Measurements from ENCODE around the gene KIF5A. TPM values are rescaled to one million over a fixed set of nuclear protein-coding genes. Genes with fewer than 3 reads are reported as not detected.

The KIF5A gene
- total and polyA plus RNA-seq, 2 of the 13 experiments (the other 11 are each of a cell fraction or from before 2014, with no cell fraction given): 1.6 to 11.9 TPM

DNA sequence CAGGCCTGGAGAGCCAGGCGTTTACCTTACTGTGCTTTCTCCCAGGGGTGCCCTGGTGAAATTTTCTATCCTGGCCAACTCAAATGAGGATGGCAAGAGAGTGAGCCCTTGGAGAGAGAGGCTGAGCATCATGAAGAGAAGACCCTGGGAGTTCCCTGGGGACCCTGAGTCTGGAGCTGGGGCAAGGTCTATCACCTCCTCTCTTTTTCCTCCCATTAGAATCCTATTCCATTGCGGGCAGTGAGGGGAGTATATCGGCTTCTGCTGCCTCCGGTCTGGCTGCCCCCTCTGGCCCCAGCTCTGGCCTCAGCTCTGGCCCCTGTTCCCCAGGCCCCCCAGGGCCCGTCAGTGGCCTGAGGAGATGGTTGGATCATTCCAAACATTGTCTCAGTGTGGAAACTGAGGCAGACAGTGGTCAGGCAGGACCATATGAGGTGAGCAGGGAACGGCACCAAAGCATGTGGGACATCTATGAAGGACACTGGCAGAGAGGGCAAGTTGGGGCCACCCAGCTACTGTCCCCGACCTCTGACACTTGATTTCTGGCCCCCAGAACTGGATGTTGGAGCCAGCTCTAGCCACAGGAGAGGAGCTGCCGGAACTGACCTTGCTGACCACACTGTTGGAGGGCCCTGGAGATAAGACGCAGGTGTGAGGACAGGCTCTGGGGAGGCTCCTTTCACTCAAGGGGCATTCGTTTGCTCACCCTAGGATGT lies 63.0 kb downstream of the KIF5A start:
- Histone ChIP-seq H3K79me2 (ENCODE audit: insufficient read depth, low read length) (no peaks in the 10 kb centered on the region), H3K9me3 (ENCODE audit: low read length) (no peaks in the 10 kb centered on the region), H3K36me3 (replicated peaks in 1 of 2; ENCODE audit: control insufficient read depth in 1 of 2, insufficient read depth in 2 of 2, low read length in 2 of 2) (no peaks in the 10 kb centered on the region), H3K4me3 (replicated peaks in 1 of 3; ENCODE audit: insufficient read depth in 1 of 3, low read depth in 2 of 3, low read length in 3 of 3) (no peak overlapping the region), H3K27me3 (ENCODE audit: control insufficient read depth in 1 of 2, insufficient read depth in 2 of 2, low read length in 2 of 2) (peaks cover 0 to 19% of the 10 kb centered on the region in 2 experiments; a peak in 2 of 5 replicates), H3K4me2 (ENCODE audit: low read depth, low read length) (no peak overlapping the region), H4K20me1 (ENCODE audit: insufficient read depth, low read length) (no peaks in the 10 kb centered on the region), H3K4me1 (ENCODE audit: insufficient read depth, low read length) (peaks cover 32% of the 10 kb centered on the region), H3K9ac (ENCODE audit: insufficient read depth, low read depth, low read length) (no peak overlapping the region), H2AFZ (ENCODE audit: low read length) (no peak overlapping the region), H3K27ac (ENCODE audit: extremely low read length, insufficient read depth, low read length) (no peak overlapping the region)
- TF ChIP-seq ZIK1 (CRISPR knock-in tag; IDR thresholded peaks at IDR 0.05; ENCODE audit: borderline replicate concordance, low read depth): no peak
- TF ChIP-seq, protein P1, sequence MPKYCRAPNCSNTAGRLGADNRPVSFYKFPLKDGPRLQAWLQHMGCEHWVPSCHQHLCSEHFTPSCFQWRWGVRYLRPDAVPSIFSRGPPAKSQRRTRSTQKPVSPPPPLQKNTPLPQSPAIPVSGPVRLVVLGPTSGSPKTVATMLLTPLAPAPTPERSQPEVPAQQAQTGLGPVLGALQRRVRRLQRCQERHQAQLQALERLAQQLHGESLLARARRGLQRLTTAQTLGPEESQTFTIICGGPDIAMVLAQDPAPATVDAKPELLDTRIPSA (CRISPR knock-in tag; IDR thresholded peaks at IDR 0.05; ENCODE audit: borderline replicate concordance): no peak
- no peak for TF ChIP-seq ZSCAN20 (CRISPR knock-in tag; IDR thresholded peaks at IDR 0.05; ENCODE audit: borderline replicate concordance)
- TF ChIP-seq, protein P2, sequence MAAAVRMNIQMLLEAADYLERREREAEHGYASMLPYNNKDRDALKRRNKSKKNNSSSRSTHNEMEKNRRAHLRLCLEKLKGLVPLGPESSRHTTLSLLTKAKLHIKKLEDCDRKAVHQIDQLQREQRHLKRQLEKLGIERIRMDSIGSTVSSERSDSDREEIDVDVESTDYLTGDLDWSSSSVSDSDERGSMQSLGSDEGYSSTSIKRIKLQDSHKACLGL (CRISPR knock-in tag; IDR thresholded peaks at IDR 0.05): no peak
- no peak for TF ChIP-seq DPF2 (CRISPR knock-in tag; IDR thresholded peaks at IDR 0.05; ENCODE audit: borderline replicate concordance, low read depth)
- no peak for TF ChIP-seq KAT2B (IDR thresholded peaks at IDR 0.05; ENCODE audit: borderline replicate concordance, low read depth, low read length)
- TF ChIP-seq CBFB (CRISPR knock-in tag; IDR thresholded peaks at IDR 0.05): no peak
- no peak for TF ChIP-seq HCFC1 (IDR thresholded peaks at IDR 0.05; ENCODE audit: low read depth, low read length)
- TF ChIP-seq HNRNPUL1 (IDR thresholded peaks at IDR 0.05; ENCODE audit: low read depth, low read length): no peak
- no peak for TF ChIP-seq CBX5 (CRISPR knock-in tag; IDR thresholded peaks at IDR 0.05; ENCODE audit: borderline replicate concordance)
- TF ChIP-seq ZNF430 (CRISPR knock-in tag; IDR thresholded peaks at IDR 0.05): no peak
- TF ChIP-seq CBX2 (IDR thresholded peaks at IDR 0.05; ENCODE audit: low read depth, low read length): no peak
- TF ChIP-seq CBX2 (CRISPR knock-in tag; IDR thresholded peaks at IDR 0.05; ENCODE audit: low read depth): no peak
- no peak for TF ChIP-seq ZNF234 (CRISPR knock-in tag; conservative IDR thresholded peaks at IDR 0.05)
- no peak for TF ChIP-seq ETV6 (CRISPR knock-in tag; conservative IDR thresholded peaks at IDR 0.05)
- intact Hi-C loops (cut with micrococcal nuclease; ENCODE audit: unreplicated experiment) (no loop called here), in situ Hi-C loops (cut with HindIII; ENCODE audit: extremely low pct_ligation_motif_present, low pct_unique_long_range_greater_than_20kb) (no loop called here)
- DNase-seq (ENCODE audit: low spot score): no peak
- ChIA-PET CTCF (ENCODE audit: low intra/inter-chr PET ratio, low total read pairs) (no interaction called here), POLR2A (interaction anchor here (2.8 kb wide), 2 partner anchors 21 to 37 kb away, joined by 16 to 26 read pairs; partner anchors contain the start of gene PIP4K2C)
- ATAC-seq: no peak
- WGBS (ENCODE audit: low lambda C conversion rate): 73% methylated on average over 6 of the region's 10 CpGs
- no peak for FAIRE-seq
- no TSS peak for BruUV-seq (replicated peaks)
